K562 (cell line): Measurements from ENCODE around the gene RNF20. TPM values are rescaled to one million over a fixed set of nuclear protein-coding genes. Genes with fewer than 3 reads are reported as not detected.
A peak's percentile ranks its signal among the peaks of the same experiment; 100 is the strongest.

ENCODE experiments used
- FOXJ2 ChIP-seq: fragments of 200-800 bp; sonication (Bioruptor generic); IDR thresholded peaks from 2 replicates; pipeline ENCODE4 v1.6.1; 2016; ENCODE audit warnings: missing genetic modification characterization, missing compliant biosample characterization
- FOXJ3 ChIP-seq: sonication (generic); formaldehyde crosslinking; IDR thresholded peaks from 2 replicates; pipeline ENCODE4 v1.4.0; 2020; ENCODE audit warnings: mild to moderate bottlenecking, missing genetic modification reagents
- HINFP ChIP-seq: fragments of 450-650 bp; conservative IDR thresholded peaks from 2 replicates; pipeline ENCODE4 v1.6.1; 2016; ENCODE audit warnings: missing genetic modification characterization, low read depth, mild to moderate bottlenecking, control low read depth, missing compliant biosample characterization
- IFI16 ChIP-seq: fragments of 250-450 bp; sonication (Bioruptor Pico); IDR thresholded peaks from 2 replicates; pipeline ENCODE4 v2.1.2; 2022; ENCODE audit warnings: mild to moderate bottlenecking, inconsistent platforms
- IRF9 ChIP-seq: fragments of 450-650 bp; IDR thresholded peaks from 2 replicates; pipeline ENCODE4 v1.6.1; 2016; ENCODE audit warnings: missing biosample characterization, missing genetic modification characterization
- MYBL2 ChIP-seq, 2 experiments: fragments of 450-650 bp in 1 of 2; sonication (generic) in 1 of 2; formaldehyde crosslinking in 1 of 2; IDR thresholded peaks; 2 replicates each; pipeline versions ENCODE4 v1.6.1 to v1.8.1; 2017 to 2022; ENCODE audit warnings: borderline replicate concordance in 1 of 2, inconsistent platforms in 1 of 2, low read depth in 1 of 2, mild to moderate bottlenecking in 1 of 2, missing genetic modification reagents in 1 of 2, moderate library complexity in 1 of 2
- PBX2 ChIP-seq, 2 experiments: IDR thresholded peaks in 1 of 2; conservative IDR thresholded peaks in 1 of 2; 2 replicates each; pipeline ENCODE4 v1.6.1; 2016; ENCODE audit warnings: low read depth in 2 of 2, mild to moderate bottlenecking in 1 of 2, missing compliant biosample characterization in 1 of 2, missing genetic modification characterization in 1 of 2, moderate library complexity in 1 of 2
- PTTG1 ChIP-seq: fragments of 450-650 bp; IDR thresholded peaks from 2 replicates; pipeline ENCODE4 v1.6.1; 2016; ENCODE audit warnings: low read depth, mild to moderate bottlenecking, missing genetic modification characterization, missing compliant biosample characterization
- RBM15 ChIP-seq: fragments of 200-400 bp; formaldehyde crosslinking; IDR thresholded peaks from 2 replicates; pipeline ENCODE4 v1.6.1; 2018; ENCODE audit warnings: mild to moderate bottlenecking, low read length, moderate library complexity; ENCODE audit not compliant: insufficient read depth
- SMAD4 ChIP-seq: fragments of 250-450 bp; sonication (Bioruptor Pico); conservative IDR thresholded peaks from 2 replicates; pipeline ENCODE4 v1.8.0; 2021; ENCODE audit warnings: inconsistent platforms, mild to moderate bottlenecking, moderate library complexity
- SUPT5H ChIP-seq: fragments of 450-650 bp; IDR thresholded peaks from 2 replicates; pipeline ENCODE4 v1.6.1; 2016
- ZNF197 ChIP-seq: fragments of 200-800 bp; sonication (Bioruptor generic); IDR thresholded peaks from 2 replicates; pipeline ENCODE4 v1.6.1; 2016; ENCODE audit warnings: low read depth, missing genetic modification characterization, missing compliant biosample characterization
- ZNF41 ChIP-seq: fragments of 250-450 bp; sonication (Bioruptor Pico); conservative IDR thresholded peaks from 2 replicates; pipeline ENCODE4 v1.4.0; 2020; ENCODE audit warnings: mild to moderate bottlenecking
- ZNF586 ChIP-seq: fragments of 450-650 bp; formaldehyde crosslinking; conservative IDR thresholded peaks from 2 replicates; pipeline ENCODE4 v1.4.0; 2020; ENCODE audit warnings: mild to moderate bottlenecking, moderate library complexity
- ZNF592 ChIP-seq: fragments of 450-650 bp; IDR thresholded peaks from 2 replicates; pipeline ENCODE4 v1.6.1; 2017; ENCODE audit warnings: antibody characterized with exemption, mild to moderate bottlenecking
- polyA plus RNA-seq, 8 experiments: library from polyadenylated mRNA; depleted of rRNA in 4 of 8; stranded (reverse) in 5 of 8; unstranded in 3 of 8; fragments of >200 nt; fragmentation: Nextera tagmentation in 2 of 8; fragmentation: Illumina TruSeq in 1 of 8; extraction: Ambion mirVana in 2 of 8; extraction: Trizol in 1 of 8; gene quantifications; 2 replicates each; pipeline versions ENCODE4 v1.2.1 to v1.2.3, GENCODE V29; 2011 to 2014; ENCODE audit warnings: inconsistent platforms in 1 of 8, missing spikeins in 1 of 8
- total RNA-seq, 7 experiments: library from RNA; depleted of rRNA in 6 of 7; stranded (reverse); fragments of >200 nt in 6 of 7; fragmentation: Illumina TruSeq in 2 of 7; extraction: Trizol in 2 of 7; gene quantifications; 2 replicates each; pipeline versions ENCODE4 v1.2.1 to v1.2.3, GENCODE V29; 2011 to 2021; ENCODE audit warnings: low replicate concordance in 1 of 7

Gene RNF20
- total and polyA plus RNA-seq, 9 of the 15 experiments (the other 6 are each of a cell fraction or from before 2014, with no cell fraction given), result 5.5 to 25.0 (median 22.1) TPM

GRCh38 chr9:101533334-101534204 lies at the start of gene RNF20 (continued):
- TF ChIP-seq PBX2 (CRISPR knock-in tag; IDR thresholded peaks at IDR 0.05; ENCODE audit: low read depth) (peak; percentile 89), PBX2 (tag; conservative IDR thresholded peaks at IDR 0.05; ENCODE audit: low read depth) (peak; percentile 98), FOXJ2 (tag) (peak; percentile 58; the same call in 1 of the 2 replicates), FOXJ3 (CRISPR knock-in tag) (no peak), RBM15 (no peak), SUPT5H (peak; percentile 46; the same call in 1 of the 2 replicates), ZNF197 (CRISPR knock-in tag) (no peak), IRF9 (tag) (no peak), ZNF41 (no peak), MYBL2 (IDR thresholded peaks at IDR 0.05; ENCODE audit: low read depth) (peak; percentile 50), MYBL2 (CRISPR knock-in tag; IDR thresholded peaks at IDR 0.05; ENCODE audit: borderline replicate concordance) (no peak), SMAD4 (0 out of 2 replicates have a peak, but pooled peaks have one; percentile 25), HINFP (tag) (no peak), ZNF592 (no peak), PTTG1 (tag) (no peak), IFI16 (CRISPR knock-in tag) (no peak), ZNF586 (CRISPR knock-in tag) (no peak)
